HS-27A (cell line): Measurements from ENCODE around the gene CYP2B6.
A peak's percentile ranks its signal among the peaks of the same experiment; 100 is the strongest.
"Not testable (repeated sequence)": the region's sequence is repeated elsewhere in the genome, so short reads cannot be mapped to it uniquely, and the experiment has no call there.

ENCODE experiments used
- DNase-seq: peaks from one replicate; pipeline ENCODE4 v3.0.0-alpha.2; 2012; ENCODE audit warnings: low read depth, missing footprints

Gene CYP2B6

GRCh38 chr19:40990972-40991381, at the start of gene CYP2B6:
Gene CYP2B6 (plus strand): TSS chr19:40991282. CDS start chr19:40991306, 24 bp downstream.
- DNase-seq = no peak

- no peak for DNase-seq
Measured at GRCh38 chr19:40941481-40942219, 49.4 kb upstream of the CYP2B6 start.

GRCh38 chr19:40945645-40946044, 45.4 kb upstream of the CYP2B6 start:
- DNase-seq = no peak

- DNase-seq = no peak
Measured at GRCh38 chr19:40947114-40947513, 44.0 kb upstream of the CYP2B6 start.

- no peak for DNase-seq
Measured at GRCh38 chr19:40947573-40947972, 43.5 kb upstream of the CYP2B6 start.

- no peak for DNase-seq
Measured at GRCh38 chr19:40948580-40949299, 42.3 kb upstream of the CYP2B6 start.

GRCh38 chr19:40954573-40954972, 36.5 kb upstream of the CYP2B6 start:
- no peak for DNase-seq

- no peak for DNase-seq
Measured at GRCh38 chr19:40959338-40959737, 31.7 kb upstream of the CYP2B6 start.

GRCh38 chr19:40960062-40960685, 30.9 kb upstream of the CYP2B6 start:
- DNase-seq = no peak

- DNase-seq = no peak
Measured at GRCh38 chr19:40960780-40961179, 30.3 kb upstream of the CYP2B6 start.

GRCh38 chr19:40962460-40962961, 28.6 kb upstream of the CYP2B6 start:
- peak; percentile 66 for DNase-seq

GRCh38 chr19:40964361-40964760, 26.7 kb upstream of the CYP2B6 start:
- DNase-seq = not testable (repeated sequence)

GRCh38 chr19:40965351-40965750, 25.7 kb upstream of the CYP2B6 start:
- not testable (repeated sequence) for DNase-seq

- DNase-seq = not testable (repeated sequence)
Measured at GRCh38 chr19:40966591-40966990, 24.5 kb upstream of the CYP2B6 start.

GRCh38 chr19:40968065-40968464, 23.0 kb upstream of the CYP2B6 start:
- not testable (repeated sequence) for DNase-seq

- DNase-seq = not testable (repeated sequence)
Measured at GRCh38 chr19:40969721-40970120, 21.4 kb upstream of the CYP2B6 start.

- DNase-seq = not testable (repeated sequence)
Measured at GRCh38 chr19:40970396-40971345, 20.4 kb upstream of the CYP2B6 start.

GRCh38 chr19:40974633-40975037, 16.4 kb upstream of the CYP2B6 start:
- peak; percentile 52 for DNase-seq

- DNase-seq = no peak
Measured at GRCh38 chr19:40976134-40976533, 14.9 kb upstream of the CYP2B6 start.

GRCh38 chr19:40976724-40977123, 14.4 kb upstream of the CYP2B6 start:
- no peak for DNase-seq

GRCh38 chr19:40979759-40980158, 11.3 kb upstream of the CYP2B6 start:
- DNase-seq = not testable (repeated sequence)
